Activated CD4-positive, alpha-beta T cell treated with anti-CD3 and anti-CD28 coated beads for 4 hours (primary cell): ENCODE measurements around the gene PLAC1.

Experiments
- DNase-seq, 2 donors: peaks; one replicate each; pipeline ENCODE4 v3.0.0-alpha.2; 2020

The PLAC1 gene

GRCh38 chrX:134537179-134537955, 120.9 kb downstream of the PLAC1 start:
- DNase-seq: no peak

- no peak for DNase-seq
Measured at GRCh38 chrX:134533952-134534351, 124.3 kb downstream of the PLAC1 start.

- DNase-seq: no peak
Measured at GRCh38 chrX:134533352-134533751, 124.9 kb downstream of the PLAC1 start.

- DNase-seq: no peak
Measured at GRCh38 chrX:134530845-134531244, 127.4 kb downstream of the PLAC1 start.

GRCh38 chrX:134529481-134529880, 128.8 kb downstream of the PLAC1 start:
- no peak for DNase-seq

GRCh38 chrX:134528960-134529359, 129.3 kb downstream of the PLAC1 start:
- DNase-seq: no peak

GRCh38 chrX:134526399-134526798, 131.9 kb downstream of the PLAC1 start:
- no peak for DNase-seq

- no peak for DNase-seq
Measured at GRCh38 chrX:134525086-134525792, 133.0 kb downstream of the PLAC1 start.

GRCh38 chrX:134524181-134524580, 134.1 kb downstream of the PLAC1 start:
- no peak for DNase-seq

GRCh38 chrX:134520860-134521390, 137.3 kb downstream of the PLAC1 start:
- no peak for DNase-seq
